HG03025 (cell line): ENCODE results near the gene TMTC3.
A peak's percentile ranks its signal among the peaks of the same experiment; 100 is the strongest.
"Not testable (repeated sequence)": the region's sequence is repeated elsewhere in the genome, so short reads cannot be mapped to it uniquely, and the experiment has no call there.

Experiments
- ATAC-seq: cut with Tn5 transposase; IDR thresholded peaks from one replicate; pipeline ENCODE4 v1.9.1; 2021; ENCODE audit warnings: mild to moderate bottlenecking, moderate library complexity; ENCODE audit not compliant: unreplicated experiment, low FRiP score

The TMTC3 gene

DNA sequence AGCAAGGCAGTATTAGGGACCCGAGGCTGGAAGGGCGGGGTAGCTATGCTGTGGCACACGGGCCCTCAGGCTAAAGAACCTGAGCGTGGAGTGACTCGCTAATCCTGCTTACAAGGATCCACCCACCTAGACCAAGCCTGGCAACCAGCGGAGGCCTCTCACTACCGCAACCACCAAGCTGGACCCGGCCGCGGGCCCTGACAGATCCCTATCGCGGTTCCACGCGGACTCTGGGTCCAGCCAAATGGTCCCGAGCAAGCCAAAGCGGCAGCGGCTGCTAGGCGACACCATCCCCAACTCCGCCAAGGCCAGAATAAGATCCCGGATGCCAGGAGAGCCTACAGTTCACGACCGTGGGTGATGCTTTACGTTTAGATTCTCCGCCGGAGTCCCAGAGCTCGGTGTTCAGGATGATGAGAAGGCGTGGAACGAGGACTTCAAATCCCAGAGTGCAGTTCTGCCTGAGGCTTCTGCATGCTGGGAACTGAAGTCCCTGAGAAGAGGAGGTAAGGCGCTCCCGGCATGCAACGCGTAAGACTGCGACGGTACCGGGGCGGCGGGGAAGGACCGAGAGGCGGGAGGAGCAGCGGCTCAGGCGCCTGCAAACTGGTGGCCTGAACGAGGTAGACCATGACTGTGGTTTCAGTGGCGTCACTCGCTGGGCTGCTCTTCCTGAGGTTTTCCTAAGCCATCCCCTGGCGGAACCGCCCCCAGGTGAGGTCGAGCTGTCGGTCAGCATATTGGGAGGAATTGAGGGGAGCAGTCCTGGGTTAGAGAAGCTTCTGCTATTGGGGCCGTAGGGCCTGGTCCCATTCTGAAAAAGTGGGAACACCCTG, at the start of gene TMTC3, which contains the start of gene CEP290:
Gene TMTC3, plus strand, starts transcription at position 534 of the 836 bp plus-strand sequence. CDS start 6,009 bp downstream, outside the sequence.
Gene CEP290, minus strand, starts transcription at position 315 of the 836 bp plus-strand sequence. CDS start 781 bp downstream, outside the sequence.
- peak; percentile 98 for ATAC-seq

DNA sequence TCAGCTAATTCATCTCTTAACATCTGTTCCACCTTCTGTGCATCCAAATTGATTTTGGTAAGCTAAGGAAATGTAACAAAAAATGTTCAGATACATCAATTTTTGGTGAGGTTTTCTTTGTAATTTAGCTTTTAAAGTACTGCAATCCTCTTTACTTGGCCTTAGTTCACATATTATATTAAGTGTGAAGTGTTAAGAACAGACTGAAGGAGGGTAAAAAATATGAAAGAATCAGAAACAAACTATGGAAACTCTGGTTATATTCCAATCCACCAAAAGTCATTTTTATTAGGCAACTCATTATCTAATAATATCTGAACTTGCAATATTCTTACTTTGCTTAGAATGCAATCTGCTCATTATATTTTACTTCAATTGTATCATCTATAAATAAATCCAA, 49.3 kb upstream of the TMTC3 start:
- no peak for ATAC-seq

DNA sequence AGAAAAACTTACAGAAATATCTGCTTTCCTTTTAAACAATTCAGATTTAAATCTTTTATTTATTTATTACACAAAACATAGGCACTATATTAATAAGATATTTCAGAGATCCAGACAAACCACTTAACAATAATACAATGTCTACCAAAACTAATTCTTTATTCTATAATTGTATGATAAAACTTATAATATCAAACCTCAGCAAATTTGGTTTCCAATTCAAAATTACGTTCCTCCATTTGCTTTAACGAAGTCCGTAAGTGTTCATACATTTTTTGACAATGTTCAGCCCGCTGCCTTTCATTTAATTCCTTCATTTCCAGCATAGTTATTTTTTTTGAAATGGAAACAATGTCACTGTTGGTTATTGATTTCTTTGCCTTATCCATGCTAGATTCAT, 48.5 kb upstream of the TMTC3 start:
- no peak for ATAC-seq

DNA sequence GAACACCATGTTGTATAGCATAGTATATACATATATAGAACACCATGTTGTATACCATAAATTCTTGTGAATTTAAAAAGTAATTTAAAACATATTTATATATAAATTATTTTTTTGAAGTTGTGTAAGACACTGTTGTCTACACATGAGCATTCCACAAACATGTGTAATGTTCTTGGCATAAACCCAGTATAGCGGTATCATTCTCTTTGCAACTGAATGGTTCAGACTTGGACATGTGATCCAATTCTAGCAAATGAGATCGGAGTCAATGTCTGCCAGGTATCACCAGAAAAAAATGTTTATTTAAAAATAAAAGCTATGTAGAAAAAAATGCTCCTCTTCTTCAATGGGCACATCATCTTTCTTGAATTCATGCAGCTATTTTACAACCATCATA, 34.1 kb upstream of the TMTC3 start:
- ATAC-seq: no peak

DNA sequence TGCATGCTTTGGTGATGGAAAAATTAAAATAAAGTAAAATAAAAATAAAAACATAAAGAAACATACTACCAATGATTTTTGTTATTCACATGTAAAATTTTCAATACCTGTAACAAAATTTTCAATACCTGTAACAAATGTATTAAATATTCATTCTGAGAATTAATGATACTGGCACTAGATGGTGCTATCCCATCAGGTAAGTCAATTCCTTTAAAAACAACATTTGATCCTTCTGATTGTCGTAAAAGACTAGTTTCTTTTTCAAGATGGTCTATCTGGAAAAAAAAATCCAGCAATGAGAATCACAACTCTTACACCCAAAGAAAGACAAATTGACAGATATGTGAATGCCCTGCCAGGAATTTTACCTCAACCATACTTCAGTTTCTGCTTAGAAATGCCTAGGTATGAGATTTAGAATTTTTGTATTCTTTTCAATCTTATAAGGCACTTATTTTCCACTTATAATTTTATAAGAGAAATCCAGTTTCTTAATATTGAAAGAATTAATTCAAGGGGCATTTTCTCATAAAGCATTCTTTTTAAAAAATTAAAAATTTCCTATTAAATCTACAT, 30.9 kb upstream of the TMTC3 start:
- no peak for ATAC-seq

DNA sequence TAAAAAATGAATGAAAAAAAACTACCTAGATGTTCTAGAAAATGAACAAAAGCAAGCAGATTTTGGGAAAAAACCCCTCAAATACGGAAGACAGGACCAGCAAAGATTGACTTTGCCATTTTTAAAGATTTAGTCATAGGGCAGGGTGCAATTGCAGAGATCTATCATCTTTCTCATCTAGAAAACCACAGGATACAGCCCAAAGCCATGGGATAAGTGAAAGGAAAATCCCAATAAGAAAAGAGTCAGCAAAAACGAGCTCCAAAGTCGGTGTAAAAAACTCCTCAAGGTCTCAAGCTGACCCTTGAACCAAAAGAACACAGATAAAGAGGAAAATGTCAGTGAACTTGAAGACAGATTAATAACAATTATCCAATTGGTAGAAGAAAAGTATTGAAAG, 28.2 kb upstream of the TMTC3 start:
- no peak for ATAC-seq

DNA sequence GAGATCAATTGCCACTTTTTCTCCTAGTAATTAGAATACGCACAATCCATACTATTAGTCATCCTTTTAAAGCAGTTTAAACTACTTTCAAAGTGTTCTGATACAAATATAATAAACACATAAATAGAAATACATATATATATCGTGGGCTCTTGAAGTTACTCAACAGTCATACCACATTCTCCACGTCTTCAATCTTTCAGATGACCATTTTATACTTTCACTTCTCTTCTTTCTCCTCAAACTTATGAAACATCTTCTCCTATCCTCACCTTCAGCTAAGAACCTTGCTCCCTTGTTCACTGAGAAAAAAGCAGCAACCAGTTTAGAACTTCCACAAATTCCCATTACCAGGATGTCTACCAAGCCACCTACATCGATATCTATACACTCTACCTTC, 19.4 kb upstream of the TMTC3 start:
- ATAC-seq: no peak

DNA sequence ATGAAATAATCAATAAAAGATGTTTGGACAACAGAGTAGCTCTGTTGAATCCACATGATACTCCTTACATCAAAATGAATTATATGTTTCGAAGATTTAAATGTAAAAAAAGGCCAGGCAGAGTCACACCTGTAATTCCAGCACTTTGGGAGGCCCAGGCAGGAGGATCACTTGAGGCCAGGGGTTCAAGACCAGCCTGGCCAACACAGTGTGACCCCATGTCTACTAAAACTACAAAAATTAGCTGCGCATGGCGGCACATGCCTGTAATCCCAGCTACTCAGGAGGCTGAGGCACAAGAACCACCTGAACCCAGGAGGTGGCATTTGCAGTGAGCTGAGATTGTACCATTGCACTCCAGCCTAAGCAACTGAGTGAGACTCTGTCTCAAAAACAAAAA, 15.0 kb upstream of the TMTC3 start:
- no peak for ATAC-seq

DNA sequence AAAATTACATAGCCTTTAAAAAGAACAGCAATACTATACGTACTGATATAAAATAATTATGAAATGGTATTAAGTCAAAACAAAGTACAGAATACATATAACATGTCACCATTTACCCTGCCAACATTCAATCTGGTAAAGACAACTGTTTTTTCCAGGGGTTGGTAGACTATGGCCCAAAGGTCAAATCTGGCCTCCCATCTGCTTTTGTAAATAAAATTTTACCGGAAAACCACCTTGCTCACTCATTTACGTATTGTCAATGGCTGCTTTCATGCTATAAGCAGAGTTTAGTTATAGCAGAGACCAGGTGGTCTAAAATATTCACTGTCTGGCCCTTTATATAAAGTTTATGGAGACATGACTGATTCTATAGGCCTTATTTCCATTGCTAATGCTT, 14.3 kb upstream of the TMTC3 start:
- ATAC-seq: no peak

DNA sequence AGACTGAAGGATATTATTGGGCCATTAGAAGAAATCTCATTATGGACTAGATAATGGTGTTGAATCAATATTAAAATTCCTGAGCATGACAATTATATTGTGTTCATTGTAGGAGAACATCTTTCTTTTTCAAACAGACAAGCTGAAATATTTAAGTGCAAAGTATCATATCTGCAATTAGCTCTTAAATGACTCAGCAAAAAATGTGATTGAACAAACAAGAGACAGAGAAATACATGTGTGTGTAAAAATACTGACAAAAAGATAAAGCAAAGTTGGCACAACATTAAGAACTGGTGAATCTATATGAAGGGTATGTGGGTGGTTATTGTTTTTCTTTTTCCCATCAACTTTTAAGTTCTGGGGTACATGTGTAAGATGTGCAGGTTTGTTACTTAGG, 9.7 kb upstream of the TMTC3 start:
- ATAC-seq: no peak

DNA sequence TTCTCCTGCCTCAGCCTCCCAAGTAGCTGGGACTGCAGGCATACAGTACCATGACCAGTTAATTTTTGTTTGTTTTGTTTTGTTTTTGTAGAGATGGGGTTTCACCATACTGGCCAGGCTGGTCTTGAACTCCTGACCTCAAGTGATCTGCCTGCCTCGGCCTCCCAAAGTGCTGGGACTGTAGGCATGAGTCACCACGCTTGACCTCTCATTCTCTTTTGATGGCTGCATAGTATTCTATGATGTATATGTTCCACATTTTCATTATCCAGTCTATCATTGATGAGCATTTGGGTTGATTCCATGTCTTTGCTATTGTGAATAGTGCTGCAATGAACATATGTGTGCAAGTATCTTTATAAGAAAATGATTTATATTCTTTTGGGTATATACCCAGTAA, 8.9 kb upstream of the TMTC3 start:
- ATAC-seq: not testable (repeated sequence)

DNA sequence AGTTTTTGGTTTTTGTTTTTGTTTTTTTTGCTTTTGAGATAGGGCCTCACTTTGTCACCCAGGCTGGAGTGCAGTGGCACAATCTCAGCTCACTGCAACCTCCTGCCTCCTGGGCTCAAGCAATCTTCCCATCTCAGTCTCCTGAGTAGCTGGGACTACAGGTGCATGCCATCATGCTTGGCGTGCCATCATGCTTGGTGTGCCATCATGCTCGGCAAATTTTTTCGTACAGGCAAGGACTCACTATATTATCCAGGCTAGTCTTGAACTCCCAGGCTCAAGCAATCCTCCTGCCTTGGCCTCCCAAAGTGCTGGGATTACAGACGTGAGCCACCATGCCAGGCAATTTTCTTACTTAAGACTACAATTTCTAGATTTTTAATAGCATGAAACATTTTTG, 2.4 kb upstream of the TMTC3 start:
- not testable (repeated sequence) for ATAC-seq

DNA sequence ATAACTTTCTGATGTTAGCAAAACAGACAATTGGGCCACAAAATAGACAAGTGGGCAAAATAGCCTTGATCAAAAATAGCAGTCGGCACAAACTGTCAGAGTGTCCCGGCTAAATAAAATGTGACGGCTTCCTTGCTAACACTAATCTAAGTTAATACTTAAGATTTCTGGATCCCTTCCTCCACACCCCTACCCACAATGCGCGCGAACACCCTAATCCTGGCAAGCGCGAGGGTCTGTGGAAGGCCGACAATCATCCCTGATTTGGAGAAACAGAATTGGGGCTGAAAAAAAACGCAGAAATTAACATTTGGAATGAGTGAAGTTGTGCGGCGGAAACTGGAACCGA, 708 bp upstream of the TMTC3 start:
- ATAC-seq: no peak

DNA sequence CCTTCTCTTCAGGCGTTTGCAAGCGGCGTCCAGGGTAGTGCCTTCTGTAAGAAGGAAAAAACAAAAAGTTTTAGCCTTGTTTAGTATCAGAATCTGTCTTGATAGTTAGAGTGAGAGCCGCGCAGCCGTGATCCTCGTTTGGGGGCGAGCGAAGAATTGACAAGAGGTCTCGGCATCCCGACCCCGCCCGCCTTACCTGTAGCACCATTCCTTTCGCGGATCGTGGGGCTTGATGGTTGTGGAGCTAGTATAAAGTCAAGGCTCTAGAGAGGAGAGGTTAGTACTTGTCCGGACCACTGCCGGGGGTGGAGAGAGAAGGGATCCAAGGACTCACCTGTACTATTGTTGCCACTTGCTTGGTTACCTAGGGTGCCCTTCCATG, 494 bp downstream of the TMTC3 start:
- ATAC-seq: peak; percentile 3

DNA sequence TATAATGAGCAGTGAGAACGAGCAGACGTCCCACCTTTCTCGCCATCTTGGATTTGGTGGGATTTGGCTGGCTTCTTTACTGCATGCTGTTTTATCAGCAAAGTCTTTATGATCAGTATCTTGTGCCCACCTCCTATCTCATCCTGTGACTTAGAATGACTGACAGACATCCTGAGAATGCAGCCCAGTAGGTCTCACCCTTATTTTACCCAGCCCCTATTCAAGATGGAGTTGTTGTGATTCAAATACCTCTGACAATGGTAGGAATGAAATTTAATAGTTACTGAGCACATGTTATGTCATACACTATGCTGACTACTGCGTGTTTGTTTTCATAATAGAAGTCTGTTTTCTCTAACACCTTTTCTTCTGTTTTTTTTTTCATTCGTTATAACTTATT, 1.9 kb downstream of the TMTC3 start:
- ATAC-seq: no peak

DNA sequence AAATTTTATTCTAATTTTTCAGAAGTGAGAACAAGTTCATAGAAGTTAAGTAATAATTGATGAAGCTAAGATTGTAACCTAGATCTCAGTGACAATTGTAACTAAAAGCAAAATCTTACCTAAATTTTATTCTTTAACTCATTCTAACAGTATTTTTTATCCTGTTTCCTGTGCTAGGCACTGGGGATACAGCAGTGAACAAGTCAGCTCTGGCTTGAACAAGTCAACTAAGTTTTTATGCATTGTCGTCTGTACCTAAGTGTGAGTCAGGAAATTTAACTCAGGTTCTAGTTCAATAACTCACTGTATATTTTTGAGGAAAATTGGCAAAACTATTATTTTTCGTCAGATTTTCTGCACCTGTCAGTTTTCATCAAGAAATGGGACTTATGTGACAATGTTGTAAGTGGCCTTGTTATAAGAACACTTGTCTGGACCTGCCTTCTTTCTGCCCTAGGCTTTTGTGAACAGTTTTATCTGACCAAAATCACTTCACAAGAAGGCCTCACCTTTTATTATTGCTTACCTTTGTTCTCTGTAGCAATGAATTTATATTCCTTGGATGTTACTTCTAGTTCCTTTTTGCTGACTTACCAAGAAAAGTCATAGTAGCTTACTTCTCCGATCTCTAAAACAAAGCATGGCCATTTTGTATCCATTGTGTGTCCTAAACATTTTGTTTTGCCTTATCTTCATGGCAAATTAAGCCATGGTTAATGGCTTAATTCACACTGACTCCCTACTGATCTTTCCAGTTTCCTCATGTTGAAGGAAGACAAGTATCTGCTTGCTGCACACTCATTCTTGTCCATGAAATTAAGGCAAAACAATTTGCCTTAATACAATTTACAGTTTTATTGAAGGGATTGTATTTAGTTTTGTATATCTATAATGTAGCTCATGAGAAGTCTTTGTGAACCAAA, 2.7 kb downstream of the TMTC3 start:
- no peak for ATAC-seq

DNA sequence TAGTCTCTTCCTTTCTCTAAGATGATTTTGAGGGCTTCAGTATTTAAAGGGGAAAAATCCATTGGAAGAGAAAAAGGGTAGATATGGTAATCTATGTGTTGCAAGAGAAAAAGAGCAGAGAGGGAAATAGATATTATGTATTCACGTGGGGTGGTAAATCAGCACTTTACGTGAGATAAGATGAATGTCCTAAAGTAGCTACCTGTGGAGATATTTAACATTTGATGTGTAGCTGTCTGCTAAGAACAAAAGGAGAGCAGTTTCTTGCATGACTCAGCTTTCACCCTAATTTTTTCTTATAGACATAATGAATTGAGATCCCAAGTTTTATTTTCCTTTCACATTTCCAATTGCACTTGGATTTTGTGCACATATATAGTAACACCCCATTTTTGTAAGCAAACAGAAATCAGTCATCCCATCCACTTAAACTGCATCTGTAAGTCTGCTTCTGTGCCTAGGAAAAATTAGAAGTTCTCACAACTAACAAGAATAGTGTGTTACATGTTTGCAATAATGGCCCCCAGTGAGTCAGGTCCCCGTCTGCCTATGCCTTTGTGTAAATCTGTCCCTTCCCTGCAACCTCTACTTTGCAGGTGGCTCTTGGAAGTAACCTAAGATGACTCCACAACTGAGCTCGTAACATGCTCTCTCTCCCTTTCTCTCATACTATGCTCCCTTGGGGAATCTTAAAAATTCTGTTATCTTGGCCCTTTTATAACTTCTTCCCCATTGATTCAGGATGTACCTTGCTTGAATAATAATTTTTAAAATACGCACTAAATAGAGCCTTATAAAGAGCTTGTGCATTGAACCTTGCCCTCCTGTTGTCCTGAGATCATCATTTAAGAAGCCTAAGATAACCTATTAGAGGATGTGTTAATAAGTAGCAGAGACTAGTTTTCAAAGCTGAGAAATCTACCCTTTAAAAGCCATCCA, 3.7 kb downstream of the TMTC3 start:
- no peak for ATAC-seq

DNA sequence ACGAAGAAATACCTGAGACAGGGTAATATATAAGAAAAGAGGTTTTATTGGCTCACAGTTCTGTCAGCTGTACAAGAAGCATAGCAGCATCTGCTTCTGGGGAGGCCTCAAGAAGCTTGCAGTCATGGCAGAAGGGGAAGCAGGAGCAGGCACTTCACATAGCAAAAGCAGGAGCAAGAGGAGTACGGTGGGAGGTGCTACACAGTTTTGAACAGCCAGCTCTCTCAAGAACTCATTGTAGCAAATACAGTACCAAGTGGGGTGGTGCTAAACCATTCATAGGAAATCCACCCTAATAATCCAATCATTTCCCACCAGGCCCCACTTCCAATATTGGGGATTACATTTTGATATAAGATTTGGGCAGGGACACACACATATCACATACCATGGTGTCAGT, 8.0 kb downstream of the TMTC3 start:
- ATAC-seq: no peak

DNA sequence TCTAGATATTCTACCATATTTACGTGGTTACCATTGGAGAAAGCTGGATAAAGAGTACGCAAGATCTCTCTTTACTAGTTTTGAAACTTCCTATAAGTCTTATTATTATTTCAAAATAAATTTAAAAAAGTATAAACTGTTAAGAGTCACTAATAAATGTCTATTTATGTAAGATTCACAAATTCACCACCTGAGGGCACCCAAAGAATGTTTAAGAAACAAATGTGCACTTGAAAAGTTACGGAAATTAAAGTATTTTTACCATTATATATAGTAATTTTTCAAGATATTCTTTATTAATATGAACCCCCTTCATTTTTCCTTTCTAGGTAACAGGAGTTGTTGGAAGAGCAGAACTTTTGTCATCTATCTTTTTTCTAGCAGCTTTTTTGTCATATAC, 11.9 kb downstream of the TMTC3 start:
- no peak for ATAC-seq

DNA sequence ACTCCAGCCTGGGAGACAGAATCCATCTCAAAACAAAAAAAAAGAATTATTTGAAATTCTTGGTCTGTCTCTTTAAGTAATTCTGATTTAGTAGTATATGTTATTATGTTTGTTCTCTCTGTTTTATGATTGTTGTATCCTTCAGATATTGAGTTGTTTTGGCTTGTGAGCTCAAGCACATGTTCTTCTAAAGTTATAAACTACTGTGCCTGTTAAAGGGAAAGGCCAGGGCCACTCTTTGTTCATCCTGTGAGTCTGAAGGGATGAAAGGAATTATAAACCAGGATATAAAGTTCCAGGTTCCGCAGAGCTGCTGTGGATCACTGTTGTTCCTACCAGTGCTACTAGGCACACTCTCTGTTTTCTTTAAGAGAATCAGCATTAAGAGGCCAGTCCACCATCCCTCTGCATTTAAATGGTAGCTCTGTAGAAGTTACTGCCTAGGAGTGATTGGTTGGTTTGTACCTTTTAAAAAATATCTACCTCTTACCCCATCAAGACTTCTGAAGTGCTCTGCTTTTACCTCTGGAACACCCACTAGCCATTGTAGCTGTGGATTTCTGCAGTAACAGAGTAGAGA, 14.1 kb downstream of the TMTC3 start:
- no peak for ATAC-seq
